Measurements from ENCODE around the gene CTAG1A.
"Not testable (repeated sequence)": the region's sequence is repeated elsewhere in the genome, so short reads cannot be mapped to it uniquely, and the experiment has no call there.

DNA sequence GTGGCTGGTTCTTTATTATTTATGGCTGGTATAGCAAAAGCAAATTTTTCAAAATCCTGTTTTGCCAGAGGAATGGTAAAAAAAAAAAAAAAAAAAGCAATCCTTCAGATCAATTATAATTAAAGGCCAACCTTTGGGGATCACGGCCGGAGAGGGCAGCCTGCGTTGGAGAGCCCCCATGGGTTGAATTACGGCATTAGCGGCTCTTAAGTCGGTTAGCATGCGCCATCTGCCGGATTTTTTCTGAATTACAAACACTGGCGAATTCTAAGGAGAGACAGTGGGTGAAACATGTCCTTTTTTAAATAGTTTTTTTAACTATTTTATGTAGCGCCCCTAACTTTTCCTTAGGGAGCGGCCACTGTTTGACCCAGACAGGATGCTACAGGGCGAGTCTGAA is 28.7 kb downstream of the CTAG1A start:
- TF ChIP-seq, protein P1, sequence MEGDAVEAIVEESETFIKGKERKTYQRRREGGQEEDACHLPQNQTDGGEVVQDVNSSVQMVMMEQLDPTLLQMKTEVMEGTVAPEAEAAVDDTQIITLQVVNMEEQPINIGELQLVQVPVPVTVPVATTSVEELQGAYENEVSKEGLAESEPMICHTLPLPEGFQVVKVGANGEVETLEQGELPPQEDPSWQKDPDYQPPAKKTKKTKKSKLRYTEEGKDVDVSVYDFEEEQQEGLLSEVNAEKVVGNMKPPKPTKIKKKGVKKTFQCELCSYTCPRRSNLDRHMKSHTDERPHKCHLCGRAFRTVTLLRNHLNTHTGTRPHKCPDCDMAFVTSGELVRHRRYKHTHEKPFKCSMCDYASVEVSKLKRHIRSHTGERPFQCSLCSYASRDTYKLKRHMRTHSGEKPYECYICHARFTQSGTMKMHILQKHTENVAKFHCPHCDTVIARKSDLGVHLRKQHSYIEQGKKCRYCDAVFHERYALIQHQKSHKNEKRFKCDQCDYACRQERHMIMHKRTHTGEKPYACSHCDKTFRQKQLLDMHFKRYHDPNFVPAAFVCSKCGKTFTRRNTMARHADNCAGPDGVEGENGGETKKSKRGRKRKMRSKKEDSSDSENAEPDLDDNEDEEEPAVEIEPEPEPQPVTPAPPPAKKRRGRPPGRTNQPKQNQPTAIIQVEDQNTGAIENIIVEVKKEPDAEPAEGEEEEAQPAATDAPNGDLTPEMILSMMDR (IDR thresholded peaks at IDR 0.05) = not testable (repeated sequence)
- not testable (repeated sequence) for TF ChIP-seq POLR2A (IDR thresholded peaks at IDR 0.05)

All from lower leg skin (tissue), 3 donors.